HepG2 (cell line): ENCODE measurements around the gene DHTKD1. TPM values are rescaled to one million over a fixed set of nuclear protein-coding genes. Genes with fewer than 3 reads are reported as not detected.
A peak's percentile ranks its signal among the peaks of the same experiment; 100 is the strongest.

Experiments used
- GATA4 ChIP-seq: sonication (generic); IDR thresholded peaks from 2 replicates; pipeline ENCODE4 v1.6.1; 2016; ENCODE audit warnings: antibody characterized with exemption, low read depth, borderline replicate concordance
- HNRNPLL ChIP-seq: fragments of 200-400 bp; formaldehyde crosslinking; IDR thresholded peaks from 2 replicates; pipeline ENCODE4 v1.6.1; 2017; ENCODE audit warnings: mild to moderate bottlenecking, low read depth, low read length; ENCODE audit not compliant: poor library complexity, severe bottlenecking
- JUNB ChIP-seq: sonication (generic); formaldehyde crosslinking; IDR thresholded peaks from 2 replicates; pipeline ENCODE4 v1.8.0; 2022; ENCODE audit warnings: missing genetic modification reagents, mild to moderate bottlenecking, borderline replicate concordance
- MYNN ChIP-seq: sonication (generic); formaldehyde crosslinking; IDR thresholded peaks from 2 replicates; pipeline ENCODE4 v1.4.0; 2020; ENCODE audit warnings: mild to moderate bottlenecking, low read depth, missing genetic modification reagents
- NFIC ChIP-seq: IDR thresholded peaks from 2 replicates; pipeline ENCODE4 v1.6.1; 2012; ENCODE audit warnings: mild to moderate bottlenecking, low read length, inconsistent platforms
- POLR2A ChIP-seq, 2 experiments: IDR thresholded peaks; 2 replicates each; pipeline ENCODE4 v1.6.1; 2011; ENCODE audit warnings: low read depth in 2 of 2, low read length in 2 of 2, mild to moderate bottlenecking in 1 of 2, moderate library complexity in 1 of 2; ENCODE audit not compliant: insufficient read depth in 1 of 2
- RBM39 ChIP-seq: fragments of 200-400 bp; formaldehyde crosslinking; IDR thresholded peaks from one replicate; pipeline ENCODE4 v1.6.1; 2018; ENCODE audit warnings: antibody characterized with exemption, mild to moderate bottlenecking, low read depth, low read length; ENCODE audit not compliant: poor library complexity, severe bottlenecking
- REL ChIP-seq: sonication (generic); formaldehyde crosslinking; conservative IDR thresholded peaks from 2 replicates; pipeline ENCODE4 v1.8.0; 2022; ENCODE audit warnings: mild to moderate bottlenecking, missing genetic modification reagents, moderate library complexity
- RELA ChIP-seq: sonication (generic); formaldehyde crosslinking; IDR thresholded peaks from 2 replicates; pipeline ENCODE4 v1.4.0; 2020; ENCODE audit warnings: missing genetic modification reagents
- RFX1 ChIP-seq: fragments of 450-650 bp; IDR thresholded peaks from 2 replicates; pipeline ENCODE4 v1.6.1; 2017
- RXRB ChIP-seq: IDR thresholded peaks from 2 replicates; pipeline ENCODE4 v1.6.1; 2016; ENCODE audit warnings: borderline replicate concordance, missing genetic modification reagents, missing compliant biosample characterization
- SMARCE1 ChIP-seq: fragments of 450-650 bp; IDR thresholded peaks from 2 replicates; pipeline ENCODE4 v1.6.1; 2017; ENCODE audit warnings: borderline replicate concordance
- TBX2 ChIP-seq: sonication (generic); formaldehyde crosslinking; IDR thresholded peaks from 2 replicates; pipeline ENCODE4 v1.5.0; 2020; ENCODE audit warnings: missing genetic modification reagents, mild to moderate bottlenecking, borderline replicate concordance
- TOPORS ChIP-seq: sonication (generic); formaldehyde crosslinking; IDR thresholded peaks from 2 replicates; pipeline ENCODE4 v1.8.0; 2023; ENCODE audit warnings: mild to moderate bottlenecking, missing genetic modification reagents
- ZNF160 ChIP-seq: sonication (generic); formaldehyde crosslinking; IDR thresholded peaks from 2 replicates; pipeline ENCODE4 v1.8.0; 2022; ENCODE audit warnings: mild to moderate bottlenecking, inconsistent platforms, missing genetic modification reagents
- ZNF230 ChIP-seq: sonication (generic); formaldehyde crosslinking; IDR thresholded peaks from 2 replicates; pipeline ENCODE4 v1.4.0; 2020; ENCODE audit warnings: mild to moderate bottlenecking, missing genetic modification reagents
- ZNF563 ChIP-seq: sonication (generic); formaldehyde crosslinking; IDR thresholded peaks from 2 replicates; pipeline ENCODE4 v1.8.0; 2022; ENCODE audit warnings: mild to moderate bottlenecking, moderate library complexity, missing genetic modification reagents
- ZNF776 ChIP-seq: sonication (generic); formaldehyde crosslinking; IDR thresholded peaks from 2 replicates; pipeline ENCODE4 v1.4.0; 2020; ENCODE audit warnings: mild to moderate bottlenecking, missing genetic modification reagents
- ZNF841 ChIP-seq: sonication (generic); formaldehyde crosslinking; IDR thresholded peaks from 2 replicates; pipeline ENCODE4 v1.8.1; 2023; ENCODE audit warnings: missing genetic modification reagents, borderline replicate concordance
- ZSCAN22 ChIP-seq: sonication (generic); formaldehyde crosslinking; IDR thresholded peaks from 2 replicates; pipeline ENCODE4 v1.4.0; 2020; ENCODE audit warnings: mild to moderate bottlenecking, missing genetic modification reagents
- polyA plus RNA-seq, 8 experiments: library from polyadenylated mRNA; depleted of rRNA in 3 of 8; stranded (reverse) in 7 of 8; unstranded in 1 of 8; fragments of >200 nt; fragmentation: Illumina TruSeq in 4 of 8; extraction: Trizol in 4 of 8; gene quantifications; 2 replicates each; pipeline versions ENCODE4 v1.2.1 to v1.2.3, GENCODE V29; 2011 to 2016; ENCODE audit warnings: low read depth in 4 of 8, missing spikeins in 1 of 8, mixed read lengths in 1 of 8; ENCODE audit not compliant: insufficient read depth in 1 of 8
- total RNA-seq, 5 experiments: library from RNA; depleted of rRNA; stranded (reverse); fragments of >200 nt; fragmentation: Illumina TruSeq; extraction: Trizol; gene quantifications; 2 replicates each; pipeline ENCODE4 v1.2.3, GENCODE V29; 2016; ENCODE audit warnings: low read depth in 1 of 5
- TF ChIP-seq, protein P1 (sequence below): sonication (generic); formaldehyde crosslinking; IDR thresholded peaks from 2 replicates; pipeline ENCODE4 v1.8.1; 2023; ENCODE audit warnings: mild to moderate bottlenecking, missing genetic modification reagents
- TF ChIP-seq, protein P2 (sequence below): sonication (generic); formaldehyde crosslinking; IDR thresholded peaks from 2 replicates; pipeline ENCODE4 v1.5.1; 2020; ENCODE audit warnings: missing genetic modification reagents, mild to moderate bottlenecking, borderline replicate concordance
- TF ChIP-seq, protein P3 (sequence below): sonication (generic); formaldehyde crosslinking; IDR thresholded peaks from 2 replicates; pipeline ENCODE4 v1.4.0; 2020; ENCODE audit warnings: mild to moderate bottlenecking, missing genetic modification reagents
- TF ChIP-seq, protein P4 (sequence below): sonication (generic); formaldehyde crosslinking; IDR thresholded peaks from 2 replicates; pipeline ENCODE4 v1.4.0; 2020; ENCODE audit warnings: mild to moderate bottlenecking, missing genetic modification reagents
- TF ChIP-seq, protein P5 (sequence below): sonication (generic); IDR thresholded peaks from 2 replicates; pipeline ENCODE4 v1.6.1; 2016; ENCODE audit warnings: low read depth, borderline replicate concordance

Gene DHTKD1
- total and polyA plus RNA-seq, 2 of the 13 experiments (the other 11 are each of a cell fraction or from before 2014, with no cell fraction given): 9.6 to 14.1 TPM

DNA sequence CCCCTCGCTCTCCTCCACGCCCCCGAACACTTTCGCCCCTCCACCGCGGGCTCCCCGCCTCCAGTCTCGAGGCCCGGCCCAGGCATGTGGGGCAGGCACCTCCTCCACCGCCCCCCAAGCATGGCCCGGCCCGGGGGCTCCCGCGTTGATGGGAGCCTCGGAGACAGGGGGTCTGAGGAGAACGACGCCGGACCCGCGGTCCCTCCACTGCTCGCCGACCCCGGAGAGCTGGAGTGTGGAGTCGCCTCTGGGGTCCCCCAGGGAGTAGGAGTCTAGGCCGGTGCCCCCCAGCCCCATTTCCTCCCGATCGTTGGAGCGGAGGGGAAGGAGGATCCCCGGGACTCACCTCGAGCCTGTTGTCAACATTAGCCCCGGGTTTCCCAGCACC, 26.4 kb upstream of the DHTKD1 start (continued):
- TF ChIP-seq ZSCAN22 (CRISPR knock-in tag) (no peak), RBM39 (peak; percentile 37), SMARCE1 (no peak), RELA (no peak), HNRNPLL (peak; percentile 35), NFIC (no peak), TOPORS (CRISPR knock-in tag) (no peak), ZNF230 (CRISPR knock-in tag) (no peak), TBX2 (CRISPR knock-in tag) (no peak), RXRB (CRISPR knock-in tag) (no peak; the same call in 1 of the 2 replicates), REL (CRISPR knock-in tag) (no peak), ZNF841 (CRISPR knock-in tag) (no peak), JUNB (CRISPR knock-in tag) (no peak), RFX1 (no peak), ZNF776 (CRISPR knock-in tag) (no peak), GATA4 (0 out of 2 replicates have a peak, but pooled peaks have one; percentile 30), POLR2A (IDR thresholded peaks at IDR 0.05; ENCODE audit: insufficient read depth in 1 of 2, low read depth in 2 of 2, low read length in 2 of 2) (peak; percentile 34 to 70; a peak in 2 of 4 replicates), ZNF160 (CRISPR knock-in tag) (no peak), MYNN (CRISPR knock-in tag) (no peak), ZNF563 (CRISPR knock-in tag) (no peak)
- TF ChIP-seq, protein P1, sequence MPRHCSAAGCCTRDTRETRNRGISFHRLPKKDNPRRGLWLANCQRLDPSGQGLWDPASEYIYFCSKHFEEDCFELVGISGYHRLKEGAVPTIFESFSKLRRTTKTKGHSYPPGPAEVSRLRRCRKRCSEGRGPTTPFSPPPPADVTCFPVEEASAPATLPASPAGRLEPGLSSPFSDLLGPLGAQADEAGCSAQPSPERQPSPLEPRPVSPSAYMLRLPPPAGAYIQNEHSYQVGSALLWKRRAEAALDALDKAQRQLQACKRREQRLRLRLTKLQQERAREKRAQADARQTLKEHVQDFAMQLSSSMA (CRISPR knock-in tag): no peak; the same call in 1 of the 2 replicates
- TF ChIP-seq, protein P2, sequence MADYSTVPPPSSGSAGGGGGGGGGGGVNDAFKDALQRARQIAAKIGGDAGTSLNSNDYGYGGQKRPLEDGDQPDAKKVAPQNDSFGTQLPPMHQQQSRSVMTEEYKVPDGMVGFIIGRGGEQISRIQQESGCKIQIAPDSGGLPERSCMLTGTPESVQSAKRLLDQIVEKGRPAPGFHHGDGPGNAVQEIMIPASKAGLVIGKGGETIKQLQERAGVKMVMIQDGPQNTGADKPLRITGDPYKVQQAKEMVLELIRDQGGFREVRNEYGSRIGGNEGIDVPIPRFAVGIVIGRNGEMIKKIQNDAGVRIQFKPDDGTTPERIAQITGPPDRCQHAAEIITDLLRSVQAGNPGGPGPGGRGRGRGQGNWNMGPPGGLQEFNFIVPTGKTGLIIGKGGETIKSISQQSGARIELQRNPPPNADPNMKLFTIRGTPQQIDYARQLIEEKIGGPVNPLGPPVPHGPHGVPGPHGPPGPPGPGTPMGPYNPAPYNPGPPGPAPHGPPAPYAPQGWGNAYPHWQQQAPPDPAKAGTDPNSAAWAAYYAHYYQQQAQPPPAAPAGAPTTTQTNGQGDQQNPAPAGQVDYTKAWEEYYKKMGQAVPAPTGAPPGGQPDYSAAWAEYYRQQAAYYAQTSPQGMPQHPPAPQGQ (CRISPR knock-in tag): no peak
- TF ChIP-seq, protein P3, sequence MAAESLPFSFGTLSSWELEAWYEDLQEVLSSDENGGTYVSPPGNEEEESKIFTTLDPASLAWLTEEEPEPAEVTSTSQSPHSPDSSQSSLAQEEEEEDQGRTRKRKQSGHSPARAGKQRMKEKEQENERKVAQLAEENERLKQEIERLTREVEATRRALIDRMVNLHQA (CRISPR knock-in tag): no peak
- TF ChIP-seq, protein P4, sequence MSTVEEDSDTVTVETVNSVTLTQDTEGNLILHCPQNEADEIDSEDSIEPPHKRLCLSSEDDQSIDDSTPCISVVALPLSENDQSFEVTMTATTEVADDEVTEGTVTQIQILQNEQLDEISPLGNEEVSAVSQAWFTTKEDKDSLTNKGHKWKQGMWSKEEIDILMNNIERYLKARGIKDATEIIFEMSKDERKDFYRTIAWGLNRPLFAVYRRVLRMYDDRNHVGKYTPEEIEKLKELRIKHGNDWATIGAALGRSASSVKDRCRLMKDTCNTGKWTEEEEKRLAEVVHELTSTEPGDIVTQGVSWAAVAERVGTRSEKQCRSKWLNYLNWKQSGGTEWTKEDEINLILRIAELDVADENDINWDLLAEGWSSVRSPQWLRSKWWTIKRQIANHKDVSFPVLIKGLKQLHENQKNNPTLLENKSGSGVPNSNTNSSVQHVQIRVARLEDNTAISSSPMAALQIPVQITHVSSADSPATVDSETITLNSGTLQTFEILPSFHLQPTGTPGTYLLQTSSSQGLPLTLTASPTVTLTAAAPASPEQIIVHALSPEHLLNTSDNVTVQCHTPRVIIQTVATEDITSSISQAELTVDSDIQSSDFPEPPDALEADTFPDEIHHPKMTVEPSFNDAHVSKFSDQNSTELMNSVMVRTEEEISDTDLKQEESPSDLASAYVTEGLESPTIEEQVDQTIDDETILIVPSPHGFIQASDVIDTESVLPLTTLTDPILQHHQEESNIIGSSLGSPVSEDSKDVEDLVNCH (CRISPR knock-in tag): no peak
- TF ChIP-seq, protein P5, sequence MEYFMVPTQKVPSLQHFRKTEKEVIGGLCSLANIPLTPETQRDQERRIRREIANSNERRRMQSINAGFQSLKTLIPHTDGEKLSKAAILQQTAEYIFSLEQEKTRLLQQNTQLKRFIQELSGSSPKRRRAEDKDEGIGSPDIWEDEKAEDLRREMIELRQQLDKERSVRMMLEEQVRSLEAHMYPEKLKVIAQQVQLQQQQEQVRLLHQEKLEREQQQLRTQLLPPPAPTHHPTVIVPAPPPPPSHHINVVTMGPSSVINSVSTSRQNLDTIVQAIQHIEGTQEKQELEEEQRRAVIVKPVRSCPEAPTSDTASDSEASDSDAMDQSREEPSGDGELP: no peak
